GM13976 (cell line): ENCODE data around the gene COPE.

ENCODE experiments used
- DNase-seq: peaks from one replicate; pipeline ENCODE4 v3.0.0; 2012; ENCODE audit warnings: low spot score
- in situ Hi-C: fragments of 300-500 bp; cut with MboI; formaldehyde crosslinking; loops from one replicate; pipeline ENCODE4 v1.12.0; 2022; ENCODE audit warnings: low sequenced_read_pairs, mixed read lengths, inconsistent platforms; ENCODE audit not compliant: unreplicated experiment
- TF ChIP-seq, protein P1 (sequence below): IDR thresholded peaks from 2 replicates; pipeline ENCODE4 v1.5.1; 2012; ENCODE audit warnings: borderline replicate concordance, mild to moderate bottlenecking; ENCODE audit not compliant: insufficient read depth; ENCODE audit errors: extremely low read depth, missing control alignments, control extremely low read depth

COPE gene

GRCh38 chr19:18855647-18856384 is 63.4 kb downstream of the COPE start:
- in situ Hi-C loops, result no loop called here
- DNase-seq, result no peak
- TF ChIP-seq, protein P1, sequence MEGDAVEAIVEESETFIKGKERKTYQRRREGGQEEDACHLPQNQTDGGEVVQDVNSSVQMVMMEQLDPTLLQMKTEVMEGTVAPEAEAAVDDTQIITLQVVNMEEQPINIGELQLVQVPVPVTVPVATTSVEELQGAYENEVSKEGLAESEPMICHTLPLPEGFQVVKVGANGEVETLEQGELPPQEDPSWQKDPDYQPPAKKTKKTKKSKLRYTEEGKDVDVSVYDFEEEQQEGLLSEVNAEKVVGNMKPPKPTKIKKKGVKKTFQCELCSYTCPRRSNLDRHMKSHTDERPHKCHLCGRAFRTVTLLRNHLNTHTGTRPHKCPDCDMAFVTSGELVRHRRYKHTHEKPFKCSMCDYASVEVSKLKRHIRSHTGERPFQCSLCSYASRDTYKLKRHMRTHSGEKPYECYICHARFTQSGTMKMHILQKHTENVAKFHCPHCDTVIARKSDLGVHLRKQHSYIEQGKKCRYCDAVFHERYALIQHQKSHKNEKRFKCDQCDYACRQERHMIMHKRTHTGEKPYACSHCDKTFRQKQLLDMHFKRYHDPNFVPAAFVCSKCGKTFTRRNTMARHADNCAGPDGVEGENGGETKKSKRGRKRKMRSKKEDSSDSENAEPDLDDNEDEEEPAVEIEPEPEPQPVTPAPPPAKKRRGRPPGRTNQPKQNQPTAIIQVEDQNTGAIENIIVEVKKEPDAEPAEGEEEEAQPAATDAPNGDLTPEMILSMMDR, result no peak

GRCh38 chr19:18854982-18855381 is 64.2 kb downstream of the COPE start:
- in situ Hi-C loops, result no loop called here
- no peak for DNase-seq
- TF ChIP-seq, protein P1, result no peak

GRCh38 chr19:18853755-18854427 is 65.3 kb downstream of the COPE start:
- TF ChIP-seq, protein P1, result no peak
- in situ Hi-C loops, result no loop called here
- no peak for DNase-seq

DNA sequence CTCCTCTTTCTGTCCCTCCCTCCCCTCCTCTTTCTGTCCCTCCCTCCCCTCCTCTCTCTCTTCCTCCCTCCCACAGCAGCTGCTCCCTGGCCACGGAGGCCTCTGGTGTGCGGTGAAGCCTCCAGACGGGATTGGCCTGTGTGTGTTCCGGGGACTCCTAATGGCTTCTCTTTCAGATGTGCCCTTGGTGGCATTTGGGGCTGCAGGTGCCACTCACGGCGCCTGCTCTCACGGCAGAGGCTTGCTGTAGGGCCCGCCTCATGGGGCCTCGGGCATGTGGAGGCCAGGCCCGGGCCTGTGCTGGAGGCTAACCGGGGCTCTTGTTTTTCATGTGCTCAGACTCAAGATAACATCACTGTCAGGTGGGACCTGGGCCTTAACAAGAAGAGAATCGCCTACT is 66.5 kb downstream of the COPE start:
- TF ChIP-seq, protein P1, result no peak
- no peak for DNase-seq
- in situ Hi-C loops, result no loop called here

- TF ChIP-seq, protein P1, result no peak
- DNase-seq, result no peak
- in situ Hi-C loops, result no loop called here
These were observed 67.4 kb downstream of the COPE start for GRCh38 chr19:18851673-18852325.

DNA sequence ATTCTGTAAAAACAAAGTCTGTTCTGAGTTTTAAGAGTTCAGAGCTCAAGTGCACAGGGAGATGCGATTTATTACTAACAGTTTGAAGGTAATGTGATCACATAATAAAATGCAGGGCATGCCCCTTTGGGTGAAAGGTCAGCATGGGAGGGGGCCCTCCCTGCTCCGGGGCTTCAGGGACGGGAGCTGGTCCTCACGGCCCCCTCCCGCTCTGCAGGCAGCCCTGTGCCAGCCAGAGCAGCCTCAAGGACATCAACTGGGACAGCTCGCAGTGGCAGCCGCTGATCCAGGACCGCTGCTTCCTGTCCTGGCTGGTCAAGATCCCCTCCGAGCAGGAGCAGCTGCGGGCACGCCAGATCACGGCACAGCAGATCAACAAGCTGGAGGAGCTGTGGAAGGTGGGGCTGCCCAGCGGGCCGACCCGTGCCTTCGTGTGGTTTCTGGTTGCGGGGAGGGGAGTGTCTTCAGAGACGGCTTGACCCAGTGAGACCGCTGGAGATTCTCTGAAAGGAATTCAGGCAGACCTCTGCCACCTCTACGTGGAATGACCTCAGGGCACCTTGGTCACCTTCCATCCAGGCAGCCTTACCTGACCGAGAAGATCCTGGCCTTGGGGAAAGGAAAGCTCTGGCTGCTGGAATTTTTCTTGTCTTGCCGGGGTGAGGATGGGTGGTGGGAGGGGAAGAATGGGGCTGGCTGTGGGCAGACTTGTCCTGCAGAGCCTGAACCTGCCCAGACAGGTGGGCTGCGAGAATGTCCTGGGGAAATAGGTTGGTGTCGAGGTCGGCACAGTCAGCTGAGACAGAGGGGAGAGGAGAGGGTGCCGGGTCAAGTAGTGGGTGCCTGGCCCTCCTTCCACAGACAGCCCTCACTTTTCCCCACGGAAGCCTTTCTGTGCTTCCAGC is 68.5 kb downstream of the COPE start:
- TF ChIP-seq, protein P1, result no peak
- DNase-seq, result no peak
- in situ Hi-C loops, result no loop called here
